ENCODE data around the gene RASGRP4.

GRCh38 chr19:38464421-38465082 is 38.5 kb upstream of the RASGRP4 start:
- TF ChIP-seq CTCF (IDR thresholded peaks at IDR 0.05) (no peak), POLR2A (IDR thresholded peaks at IDR 0.05) (no peak)
